A549 (cell line): ENCODE results near the gene MAP3K4. TPM values are rescaled to one million over a fixed set of nuclear protein-coding genes. Genes with fewer than 3 reads are reported as not detected.

Experiments
- ATAC-seq, 2 experiments: fragments of 200-7000 bp in 1 of 2; fragments of >200 bp in 1 of 2; cut with Nextera tagmentation in 1 of 2; cut with Tn5 transposase in 1 of 2; 3 replicates each; pipeline versions ENCODE4 v1.8.0 to v1.9.1; 2018 to 2020; ENCODE audit warnings: mild to moderate bottlenecking in 1 of 2, moderate library complexity in 1 of 2
- CTCF ChIA-PET: fragments of 300-600 bp; sonication (Branson Sonifier 250); formaldehyde crosslinking; extraction: SDS; loops from one replicate; lab custom pipeline; 2021; ENCODE audit warnings: antibody characterized with exemption, inconsistent platforms; lab: Yijun Ruan, JAX
- POLR2A ChIA-PET: fragments of 350-600 bp; formaldehyde crosslinking; extraction: SDS; loops from one replicate; lab custom pipeline; 2021; ENCODE audit warnings: antibody characterized with exemption, inconsistent platforms; lab: Yijun Ruan, JAX
- DNase-seq, 2 experiments: peaks; one replicate each; pipeline versions ENCODE4 v3.0.0 to v3.0.0-alpha.2; 2011 to 2016; ENCODE audit warnings: low read depth in 1 of 2, low spot score in 1 of 2
- FAIRE-seq: peaks from 2 replicates; lab custom pipeline; 2011; peaks lifted over from hg19 to GRCh38; lab: Jason Lieb, UNC
- H3K27ac ChIP-seq, 2 experiments: fragments of >200 bp; sonication (Bioruptor Twin); formaldehyde crosslinking; 3 replicates each; pipeline ENCODE4 v1.5.1; 2016 to 2017
- H3K4me1 ChIP-seq: fragments of >200 bp; sonication (Bioruptor Twin); formaldehyde crosslinking; 3 replicates; pipeline ENCODE4 v1.6.1; 2016
- H3K4me2 ChIP-seq: fragments of >200 bp; sonication (Bioruptor Twin); formaldehyde crosslinking; 3 replicates; pipeline ENCODE4 v1.6.1; 2016
- H3K4me3 ChIP-seq: fragments of >200 bp; sonication (Bioruptor Twin); formaldehyde crosslinking; 3 replicates; pipeline ENCODE4 v1.5.1; 2016
- H3K9me3 ChIP-seq: fragments of >200 bp; sonication (Bioruptor Twin); formaldehyde crosslinking; 3 replicates; pipeline ENCODE4 v1.6.1; 2016
- CBX2 ChIP-seq: fragments of 200-600 bp; sonication (generic); IDR thresholded peaks from 2 replicates; pipeline ENCODE4 v1.6.1; 2016; ENCODE audit warnings: low read depth, mild to moderate bottlenecking, borderline replicate concordance
- CEBPB ChIP-seq, 2 experiments: fragments of >200 bp in 1 of 2; sonication (Bioruptor Twin) in 1 of 2; formaldehyde crosslinking in 1 of 2; IDR thresholded peaks; 2 replicates each; pipeline ENCODE4 v1.6.1; 2012 to 2016
- EHMT2 ChIP-seq: fragments of 200-600 bp; sonication (generic); IDR thresholded peaks from 2 replicates; pipeline ENCODE4 v1.6.1; 2016; ENCODE audit warnings: antibody characterized with exemption, low read depth, mild to moderate bottlenecking, moderate library complexity
- ESRRA ChIP-seq: fragments of 150-350 bp; IDR thresholded peaks from 2 replicates; pipeline ENCODE4 v1.6.1; 2014; ENCODE audit warnings: mild to moderate bottlenecking, low read length, borderline replicate concordance
- FOSB ChIP-seq: fragments of 250-450 bp; sonication (Bioruptor Pico); IDR thresholded peaks from 2 replicates; pipeline ENCODE4 v1.5.0; 2020; ENCODE audit warnings: mild to moderate bottlenecking, moderate library complexity
- FOSL2 ChIP-seq, 2 experiments: fragments of 450-650 bp in 1 of 2; fragments of >200 bp in 1 of 2; sonication (Bioruptor Twin) in 1 of 2; formaldehyde crosslinking; IDR thresholded peaks; 2 replicates each; pipeline versions ENCODE4 v1.5.0 to v1.6.1; 2016 to 2020; ENCODE audit warnings: mild to moderate bottlenecking in 1 of 2, moderate library complexity in 1 of 2
- HOXB5 ChIP-seq: fragments of 250-450 bp; sonication (Bioruptor Pico); IDR thresholded peaks from 2 replicates; pipeline ENCODE4 v1.5.0; 2020; ENCODE audit warnings: mild to moderate bottlenecking, moderate library complexity
- JUN ChIP-seq, 2 experiments: fragments of >200 bp; sonication (Bioruptor Twin); formaldehyde crosslinking; IDR thresholded peaks; 2 replicates in 1 of 2; 3 replicates in 1 of 2; pipeline ENCODE4 v1.6.1; 2016 to 2017
- JUNB ChIP-seq: fragments of >200 bp; sonication (Bioruptor Twin); formaldehyde crosslinking; IDR thresholded peaks from 2 replicates; pipeline ENCODE4 v1.6.1; 2016
- KDM5A ChIP-seq: fragments of 200-600 bp; sonication (generic); IDR thresholded peaks from 2 replicates; pipeline ENCODE4 v1.6.1; 2016; ENCODE audit warnings: antibody characterized with exemption, mild to moderate bottlenecking
- NFE2L2 ChIP-seq: fragments of 150-350 bp; conservative IDR thresholded peaks from 2 replicates; pipeline ENCODE4 v1.6.1; 2014; ENCODE audit warnings: low read length
- NR3C1 ChIP-seq: fragments of >200 bp; sonication (Bioruptor Twin); formaldehyde crosslinking; IDR thresholded peaks from 3 replicates; pipeline ENCODE4 v1.6.1; 2017
- PHF8 ChIP-seq: fragments of 200-600 bp; sonication (generic); IDR thresholded peaks from 2 replicates; pipeline ENCODE4 v1.6.1; 2016; ENCODE audit warnings: low read depth, mild to moderate bottlenecking, antibody characterized with exemption, moderate library complexity, borderline replicate concordance
- POLR2A ChIP-seq: IDR thresholded peaks from 2 replicates; pipeline ENCODE4 v1.6.1; 2012; ENCODE audit warnings: mild to moderate bottlenecking, low read length
- RARB ChIP-seq: fragments of 250-450 bp; sonication (Bioruptor Pico); IDR thresholded peaks from 2 replicates; pipeline ENCODE4 v1.8.0; 2021; ENCODE audit warnings: mild to moderate bottlenecking, moderate library complexity
- RFX5 ChIP-seq: fragments of 450-650 bp; IDR thresholded peaks from 2 replicates; pipeline ENCODE4 v1.7.1; 2014; ENCODE audit warnings: antibody characterized with exemption, mild to moderate bottlenecking, moderate library complexity
- RNF2 ChIP-seq: fragments of 200-600 bp; sonication (generic); IDR thresholded peaks from 2 replicates; pipeline ENCODE4 v1.6.1; 2016; ENCODE audit warnings: low read depth, mild to moderate bottlenecking, antibody characterized with exemption, moderate library complexity, borderline replicate concordance
- TP53 ChIP-seq: fragments of 250-450 bp; sonication (Bioruptor Pico); IDR thresholded peaks from 2 replicates; pipeline ENCODE4 v1.5.0; 2021; ENCODE audit warnings: mild to moderate bottlenecking, moderate library complexity
- ZFP36 ChIP-seq: fragments of 450-650 bp; IDR thresholded peaks from 2 replicates; pipeline ENCODE4 v1.6.1; 2014; ENCODE audit warnings: borderline replicate concordance; ENCODE audit not compliant: partially characterized antibody
- ZNF302 ChIP-seq: fragments of 250-450 bp; sonication (Bioruptor Pico); IDR thresholded peaks from 2 replicates; pipeline ENCODE4 v1.9.0; 2021; ENCODE audit warnings: inconsistent platforms, mild to moderate bottlenecking, moderate library complexity
- WGBS: methylation state at CpG from one replicate; pipeline ENCODE4 v1.1.6; 2017; ENCODE audit errors: missing lambda C conversion rate; 5-methylcytosine and 5-hydroxymethylcytosine counted together
- polyA plus RNA-seq, 4 experiments: library from polyadenylated mRNA; depleted of rRNA in 3 of 4; stranded (reverse); fragments of >200 nt; fragmentation: RNase III in 1 of 4; extraction: RNeasy Plus Mini Kit Qiagen cat#74134 plus additional on column Dnase treatment in 1 of 4; gene quantifications; 2 replicates in 3 of 4; 3 replicates in 1 of 4; pipeline ENCODE4 v1.2.3, GENCODE V29; 2011 to 2017
- TF ChIP-seq, protein P1 (sequence below): fragments of >200 bp; sonication (Bioruptor Twin); formaldehyde crosslinking; IDR thresholded peaks from 2 replicates; pipeline ENCODE4 v1.6.1; 2016
- TF ChIP-seq, protein P2 (sequence below): IDR thresholded peaks from 2 replicates; pipeline ENCODE4 v1.6.1; 2012
- TF ChIP-seq, protein P3 (sequence below): IDR thresholded peaks from 2 replicates; pipeline ENCODE4 v1.6.1; 2012; ENCODE audit warnings: low read depth, borderline replicate concordance
- TF ChIP-seq, protein P4 (sequence below): fragments of 250-450 bp; sonication (Bioruptor Pico); IDR thresholded peaks from 2 replicates; pipeline ENCODE4 v1.5.0; 2020; ENCODE audit warnings: low read depth, mild to moderate bottlenecking, moderate library complexity

MAP3K4 gene
- polyA plus RNA-seq, 2 of the 4 experiments (the other 2 are of a cell fraction): 7.3 to 13.4 TPM

DNA sequence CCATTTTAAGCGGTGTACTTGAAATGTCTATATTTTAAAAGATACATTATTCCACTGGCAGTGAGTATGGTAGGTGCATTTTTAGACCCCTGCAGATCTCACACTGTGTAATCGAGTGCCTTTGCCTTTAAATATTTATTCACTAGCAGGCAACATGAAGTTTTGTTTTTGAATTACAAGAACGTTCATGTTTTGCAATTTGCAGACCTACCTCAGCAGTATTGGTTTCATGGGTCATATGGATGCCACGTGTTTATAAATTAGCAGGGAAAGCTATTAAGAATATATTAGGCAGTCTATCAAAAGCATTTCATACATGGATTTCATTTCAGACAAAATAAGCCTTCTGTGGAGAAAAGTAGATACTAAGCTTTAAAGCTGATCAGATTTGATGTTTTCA lies 7.2 kb downstream of the MAP3K4 start (continued):
- no peak for TF ChIP-seq CBX2
- no peak for TF ChIP-seq POLR2A
- no peak for TF ChIP-seq FOSB
- TF ChIP-seq RNF2: no peak
- TF ChIP-seq ESRRA: no peak
- no peak for TF ChIP-seq ZNF302 (CRISPR knock-in tag)
- TF ChIP-seq, all 56 proteins: peak for 0

DNA sequence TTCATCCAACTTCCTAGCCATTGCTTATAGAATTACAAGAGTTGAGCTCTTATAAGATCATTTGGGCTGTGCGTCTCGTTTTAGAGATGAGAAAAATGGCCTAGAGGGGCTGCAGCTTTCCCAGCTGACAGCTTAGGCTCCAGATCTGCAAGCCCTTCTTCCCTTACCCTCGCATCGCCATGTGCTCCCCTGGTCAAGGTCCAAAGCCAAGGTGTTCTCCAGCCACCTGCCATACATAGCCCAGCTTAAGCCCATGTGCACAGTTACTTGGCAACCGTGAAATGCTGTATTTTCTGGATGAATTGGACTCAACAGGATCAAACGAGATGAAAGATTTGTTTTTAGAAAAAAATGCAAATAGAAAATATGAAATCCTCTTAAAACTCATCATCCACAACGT lies 7.9 kb downstream of the MAP3K4 start:
- H3K4me2 ChIP-seq: no peak overlapping the region
- no peak for FAIRE-seq

DNA sequence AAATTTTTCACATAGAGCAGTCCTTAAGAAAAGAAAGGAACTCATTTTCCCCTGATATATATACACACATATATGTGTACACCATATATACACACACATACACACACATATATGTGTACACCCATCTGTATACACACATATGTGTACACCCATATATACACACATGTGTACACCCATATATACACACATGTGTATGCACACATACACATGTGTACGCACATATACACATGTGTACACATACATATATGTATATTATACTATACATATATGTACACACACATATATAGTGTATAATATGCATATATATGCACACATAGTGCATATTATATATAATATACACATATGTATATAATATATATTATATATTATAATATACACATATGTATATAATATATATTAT lies 9.1 kb downstream of the MAP3K4 start:
- no peaks in the 10 kb centered on the region for H3K9me3 ChIP-seq
- no peak for ATAC-seq
- no peak for DNase-seq
- TF ChIP-seq, protein P1, sequence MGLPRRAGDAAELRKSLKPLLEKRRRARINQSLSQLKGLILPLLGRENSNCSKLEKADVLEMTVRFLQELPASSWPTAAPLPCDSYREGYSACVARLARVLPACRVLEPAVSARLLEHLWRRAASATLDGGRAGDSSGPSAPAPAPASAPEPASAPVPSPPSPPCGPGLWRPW: no peak
- TF ChIP-seq JUN (IDR thresholded peaks at IDR 0.05): no peak
- no peak for TF ChIP-seq NR3C1
- TF ChIP-seq ZFP36: no peak
- no peak for TF ChIP-seq RARB (CRISPR knock-in tag)
- no peak for TF ChIP-seq PHF8
- TF ChIP-seq CEBPB (IDR thresholded peaks at IDR 0.05): no peak
- TF ChIP-seq RFX5: no peak
- no peak for TF ChIP-seq HOXB5 (CRISPR knock-in tag)
- TF ChIP-seq KDM5A: no peak
- no peak for TF ChIP-seq ESRRA
- TF ChIP-seq, protein P2, sequence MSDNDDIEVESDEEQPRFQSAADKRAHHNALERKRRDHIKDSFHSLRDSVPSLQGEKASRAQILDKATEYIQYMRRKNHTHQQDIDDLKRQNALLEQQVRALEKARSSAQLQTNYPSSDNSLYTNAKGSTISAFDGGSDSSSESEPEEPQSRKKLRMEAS: no peak
- TF ChIP-seq FOSL2 (IDR thresholded peaks at IDR 0.05): no peak
- TF ChIP-seq FOSL2 (CRISPR knock-in tag; IDR thresholded peaks at IDR 0.05): no peak
- H3K27ac ChIP-seq: no peak overlapping the region
- no peak overlapping the region for H3K4me2 ChIP-seq
- WGBS: 81% methylated on average over 1 of the region's 1 CpG
- H3K4me1 ChIP-seq: peaks cover 16% of the 10 kb centered on the region; the same call in 2 of the 3 replicates
- CTCF ChIA-PET: no interaction called here
- FAIRE-seq: no peak
- H3K4me3 ChIP-seq: no peak overlapping the region
- POLR2A ChIA-PET: no interaction called here

More for the DNA sequence above, 7.9 kb downstream of the MAP3K4 start:
- Histone ChIP-seq H3K4me3 (no peak overlapping the region), H3K27ac (no peak overlapping the region), H3K9me3 (no peaks in the 10 kb centered on the region), H3K4me1 (peaks cover 16% of the 10 kb centered on the region; the same call in 2 of the 3 replicates)
- TF ChIP-seq ZFP36 (no peak), FOSL2 (IDR thresholded peaks at IDR 0.05) (no peak), FOSL2 (CRISPR knock-in tag; IDR thresholded peaks at IDR 0.05) (no peak), KDM5A (no peak), EHMT2 (no peak), TP53 (no peak), NFE2L2 (no peak), ESRRA (no peak), NR3C1 (no peak), JUNB (no peak)
- TF ChIP-seq, protein P3, sequence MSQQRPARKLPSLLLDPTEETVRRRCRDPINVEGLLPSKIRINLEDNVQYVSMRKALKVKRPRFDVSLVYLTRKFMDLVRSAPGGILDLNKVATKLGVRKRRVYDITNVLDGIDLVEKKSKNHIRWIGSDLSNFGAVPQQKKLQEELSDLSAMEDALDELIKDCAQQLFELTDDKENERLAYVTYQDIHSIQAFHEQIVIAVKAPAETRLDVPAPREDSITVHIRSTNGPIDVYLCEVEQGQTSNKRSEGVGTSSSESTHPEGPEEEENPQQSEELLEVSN: no peak
- TF ChIP-seq, protein P4, sequence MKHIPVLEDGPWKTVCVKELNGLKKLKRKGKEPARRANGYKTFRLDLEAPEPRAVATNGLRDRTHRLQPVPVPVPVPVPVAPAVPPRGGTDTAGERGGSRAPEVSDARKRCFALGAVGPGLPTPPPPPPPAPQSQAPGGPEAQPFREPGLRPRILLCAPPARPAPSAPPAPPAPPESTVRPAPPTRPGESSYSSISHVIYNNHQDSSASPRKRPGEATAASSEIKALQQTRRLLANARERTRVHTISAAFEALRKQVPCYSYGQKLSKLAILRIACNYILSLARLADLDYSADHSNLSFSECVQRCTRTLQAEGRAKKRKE (CRISPR knock-in tag): no peak
- DNase-seq (no peak), ATAC-seq (no peak)
- WGBS: 78% methylated on average over 7 of the region's 7 CpGs
- POLR2A ChIA-PET: no interaction called here
- CTCF ChIA-PET: no interaction called here
